Measurements from ENCODE around the gene CREB3L4.
"Not testable (repeated sequence)": the region's sequence is repeated elsewhere in the genome, so short reads cannot be mapped to it uniquely, and the experiment has no call there.

GRCh38 chr1:153996882-153997281 is 29.2 kb downstream of the CREB3L4 start:
- TF ChIP-seq CTCF (optimal IDR thresholded peaks at IDR 0.05 in 1 of 3, IDR thresholded peaks at IDR 0.05 in 1 of 3, conservative IDR thresholded peaks at IDR 0.05 in 1 of 3; ENCODE audit: extremely low read depth in 1 of 3, insufficient read depth in 2 of 3, low read length in 3 of 3); EZH2 (IDR thresholded peaks at IDR 0.05; ENCODE audit: low read length): not testable (repeated sequence)
